IPS-18c (cell line): ENCODE results near the gene ZC3H14.

Experiments
- H3K4me3 ChIP-seq: 2 replicates; pipeline ENCODE4 v1.7.0; 2013; ENCODE audit warnings: low read depth, mild to moderate bottlenecking, low read length, moderate library complexity; ENCODE audit not compliant: insufficient read depth
- H3K9me3 ChIP-seq: one replicate; pipeline ENCODE4 v1.6.1; 2013; ENCODE audit warnings: mild to moderate bottlenecking, low read length, moderate library complexity; ENCODE audit not compliant: control insufficient read depth, insufficient read depth

Gene ZC3H14

GRCh38 chr14:88546621-88547385, 16.0 kb upstream of the ZC3H14 start:
- Histone ChIP-seq H3K4me3 (no peak overlapping the region), H3K9me3 (no peaks in the 10 kb centered on the region)

- H3K4me3 ChIP-seq: no peak overlapping the region
- no peaks in the 10 kb centered on the region for H3K9me3 ChIP-seq
These were observed 15.5 kb upstream of the ZC3H14 start for GRCh38 chr14:88547386-88547780.

- Histone ChIP-seq H3K9me3 (no peaks in the 10 kb centered on the region), H3K4me3 (no peak overlapping the region)
These were observed 12.8 kb upstream of the ZC3H14 start for GRCh38 chr14:88550078-88550477.

- Histone ChIP-seq H3K9me3 (no peaks in the 10 kb centered on the region), H3K4me3 (peak overlapping the region; percentile 49)
These were observed 11.6 kb upstream of the ZC3H14 start for GRCh38 chr14:88551094-88551870.

- Histone ChIP-seq H3K4me3 (no peak overlapping the region; the same call in 1 of the 2 replicates), H3K9me3 (no peaks in the 10 kb centered on the region)
These were observed 10.8 kb upstream of the ZC3H14 start for GRCh38 chr14:88551980-88552431.

- no peak overlapping the region for H3K4me3 ChIP-seq
These were observed 10.0 kb upstream of the ZC3H14 start for GRCh38 chr14:88552876-88553275.

GRCh38 chr14:88553886-88554456, 8.9 kb upstream of the ZC3H14 start:
- H3K9me3 ChIP-seq: no peaks in the 10 kb centered on the region
- peak overlapping the region; percentile 88 for H3K4me3 ChIP-seq

More at GRCh38 chr14:88552876-88553275, 10.0 kb upstream of the ZC3H14 start:
- no peaks in the 10 kb centered on the region for H3K9me3 ChIP-seq

- Histone ChIP-seq H3K9me3 (no peaks in the 10 kb centered on the region), H3K4me3 (peak within 1 kb of the TSS; percentile 88)
These were observed 8.2 kb upstream of the ZC3H14 start, which contains the start of gene PTPN21 for GRCh38 chr14:88554457-88555286. TSS of gene PTPN21 (minus strand) at chr14:88555007. CDS start at chr14:88550417, 4,590 bp downstream.

- H3K9me3 ChIP-seq: no peaks in the 10 kb centered on the region
- H3K4me3 ChIP-seq: no peak overlapping the region
These were observed 6.3 kb upstream of the ZC3H14 start for GRCh38 chr14:88556581-88556980.

- Histone ChIP-seq H3K4me3 (no peak overlapping the region), H3K9me3 (no peaks in the 10 kb centered on the region)
These were observed 3.0 kb upstream of the ZC3H14 start for GRCh38 chr14:88559852-88560251.

- peak overlapping the region; percentile 99 for H3K4me3 ChIP-seq
- no peaks in the 10 kb centered on the region for H3K9me3 ChIP-seq
These were observed 356 bp upstream of the ZC3H14 start for GRCh38 chr14:88562532-88562830.

GRCh38 chr14:88563845-88564244, 1.0 kb downstream of the ZC3H14 start:
- H3K9me3 ChIP-seq: no peaks in the 10 kb centered on the region
- peak overlapping the region; percentile 99 for H3K4me3 ChIP-seq

- Histone ChIP-seq H3K4me3 (no peak overlapping the region), H3K9me3 (no peaks in the 10 kb centered on the region)
These were observed 2.6 kb downstream of the ZC3H14 start for GRCh38 chr14:88565427-88565826.

- no peaks in the 10 kb centered on the region for H3K9me3 ChIP-seq
These were observed 5.4 kb downstream of the ZC3H14 start for GRCh38 chr14:88568196-88568595.

GRCh38 chr14:88572117-88572516, 9.3 kb downstream of the ZC3H14 start:
- no peaks in the 10 kb centered on the region for H3K9me3 ChIP-seq
- H3K4me3 ChIP-seq: no peak overlapping the region

More at GRCh38 chr14:88568196-88568595, 5.4 kb downstream of the ZC3H14 start:
- H3K4me3 ChIP-seq: no peak overlapping the region

GRCh38 chr14:88576222-88576621, 13.4 kb downstream of the ZC3H14 start:
- no peak overlapping the region for H3K4me3 ChIP-seq
- no peaks in the 10 kb centered on the region for H3K9me3 ChIP-seq

GRCh38 chr14:88584451-88584850, 21.6 kb downstream of the ZC3H14 start:
- no peaks in the 10 kb centered on the region for H3K9me3 ChIP-seq
- no peak overlapping the region for H3K4me3 ChIP-seq
